HL-60 (cell line): ENCODE measurements around the gene KCNT1.

Experiments
- DNase-seq, 2 experiments: peaks; one replicate each; pipeline ENCODE4 v3.0.0-alpha.2; 2010 to 2020; ENCODE audit warnings: low read depth in 1 of 2, low spot score in 1 of 2
- H3K27ac ChIP-seq: fragments of 250-450 bp; sonication (Bioruptor Pico); replicated peaks from 2 replicates; pipeline ENCODE4 v1.5.1; 2020; ENCODE audit warnings: mild to moderate bottlenecking, moderate library complexity
- H3K27me3 ChIP-seq: fragments of 250-450 bp; sonication (Bioruptor Pico); 2 replicates; pipeline ENCODE4 v1.5.1; 2021; ENCODE audit warnings: mild to moderate bottlenecking, moderate library complexity; ENCODE audit not compliant: insufficient read depth, poor library complexity, severe bottlenecking
- H3K4me3 ChIP-seq: replicated peaks from 2 replicates; pipeline ENCODE4 v1.5.1; 2011; ENCODE audit warnings: mild to moderate bottlenecking, control low read depth, low read length; ENCODE audit not compliant: insufficient read depth
- CTCF ChIP-seq: IDR thresholded peaks from one replicate; pipeline ENCODE4 v1.5.1; 2011; ENCODE audit warnings: low read length, control low read depth, inconsistent platforms; ENCODE audit not compliant: insufficient read depth
- GABPA ChIP-seq: IDR thresholded peaks from 2 replicates; pipeline ENCODE4 v1.6.1; 2012; ENCODE audit warnings: low read depth
- POLR2AphosphoS5 ChIP-seq: IDR thresholded peaks from 2 replicates; pipeline ENCODE4 v1.6.1; 2012; ENCODE audit warnings: low read depth
- REST ChIP-seq: IDR thresholded peaks from 2 replicates; pipeline ENCODE4 v1.6.1; 2012; ENCODE audit warnings: low read depth; ENCODE audit not compliant: insufficient replicate concordance
- SPI1 ChIP-seq: IDR thresholded peaks from 2 replicates; pipeline ENCODE4 v1.6.1; 2012; ENCODE audit warnings: low read depth, mild to moderate bottlenecking, borderline replicate concordance

KCNT1 gene

GRCh38 chr9:135821733-135822373, 119.9 kb downstream of the KCNT1 start:
- TF ChIP-seq REST (no peak), SPI1 (no peak), CTCF (no peak), GABPA (no peak), POLR2AphosphoS5 (no peak)
- no peak overlapping the region for H3K27ac ChIP-seq
- no peaks in the 10 kb centered on the region for H3K27me3 ChIP-seq
- H3K4me3 ChIP-seq = no peak overlapping the region
- DNase-seq = no peak

- Histone ChIP-seq H3K4me3 (no peak overlapping the region), H3K27ac (no peak overlapping the region), H3K27me3 (no peaks in the 10 kb centered on the region)
- no peak for TF ChIP-seq CTCF
- TF ChIP-seq SPI1 = no peak
- TF ChIP-seq POLR2AphosphoS5 = no peak
- no peak for TF ChIP-seq GABPA
- no peak for TF ChIP-seq REST
- no peak for DNase-seq
Observed at GRCh38 chr9:135822374-135822755, 120.4 kb downstream of the KCNT1 start.

DNA sequence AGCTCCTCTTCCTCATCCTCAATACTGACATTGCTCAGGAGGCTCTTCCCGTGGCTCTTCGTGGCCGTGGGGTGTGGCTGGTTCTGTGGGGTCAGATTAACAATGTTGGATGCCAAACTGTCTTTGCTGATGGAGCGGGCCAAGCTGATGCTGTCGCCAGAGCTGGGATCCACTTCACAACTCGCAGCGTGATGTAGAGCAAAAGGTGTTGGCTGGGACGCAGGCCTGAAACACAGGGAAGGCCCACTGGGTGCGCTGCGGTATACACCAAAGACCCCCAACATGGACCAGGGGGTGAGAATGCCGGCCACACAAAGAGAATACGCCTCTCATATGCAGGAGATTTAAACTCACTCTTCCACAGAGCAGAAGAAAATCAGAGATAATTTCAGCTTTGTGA, 121.1 kb downstream of the KCNT1 start:
- Histone ChIP-seq H3K27ac (no peak overlapping the region), H3K27me3 (no peaks in the 10 kb centered on the region), H3K4me3 (no peak overlapping the region)
- no peak for TF ChIP-seq SPI1
- no peak for TF ChIP-seq CTCF
- no peak for TF ChIP-seq POLR2AphosphoS5
- TF ChIP-seq REST = no peak
- no peak for TF ChIP-seq GABPA
- DNase-seq = no peak
